CD4-positive, alpha-beta T cell (primary cell): ENCODE data around the gene GJA5. TPM values are rescaled to one million over a fixed set of nuclear protein-coding genes. Genes with fewer than 3 reads are reported as not detected.

Experiments
- ATAC-seq: fragments of 200-7000 bp; cut with Tn5 transposase; one replicate; pipeline ENCODE4 v1.10.0; 2022; ENCODE audit warnings: mild to moderate bottlenecking; ENCODE audit not compliant: poor library complexity
- CTCF ChIA-PET: fragments of 350-600 bp; sonication (Branson Sonifier 250); formaldehyde crosslinking; loops from one replicate; lab custom pipeline; 2021; ENCODE audit warnings: antibody characterized with exemption, inconsistent platforms; lab: Charles Lee
- POLR2A ChIA-PET: fragments of 350-600 bp; sonication (Branson Sonifier 250); formaldehyde crosslinking; loops from one replicate; lab custom pipeline; 2021; ENCODE audit warnings: antibody characterized with exemption, inconsistent platforms; lab: Charles Lee
- DNase-seq, 14 experiments: peaks; one replicate each; pipeline ENCODE4 v3.0.0-alpha.2; 2013 to 2020; ENCODE audit warnings: mixed read lengths in 2 of 14
- H3K27ac ChIP-seq, 2 donors: one replicate each; pipeline versions ENCODE4 v1.5.1 to v1.7.0; 2013; ENCODE audit warnings: low read length in 2 of 2, low read depth in 1 of 2, mild to moderate bottlenecking in 1 of 2
- H3K27me3 ChIP-seq, 2 experiments: 1 replicate in 1 of 2; 2 replicates in 1 of 2; pipeline versions ENCODE4 v1.6.1 to v1.7.0; 2013; ENCODE audit warnings: low read length in 2 of 2, control low read depth in 1 of 2, mild to moderate bottlenecking in 1 of 2, moderate library complexity in 1 of 2; ENCODE audit not compliant: insufficient read depth in 2 of 2, control insufficient read depth in 1 of 2
- H3K36me3 ChIP-seq: one replicate; pipeline ENCODE4 v1.6.1; 2013; ENCODE audit warnings: low read length, control low read depth; ENCODE audit not compliant: insufficient read depth
- H3K4me1 ChIP-seq: one replicate; pipeline ENCODE4 v1.6.1; 2013; ENCODE audit warnings: low read length, control low read depth; ENCODE audit not compliant: insufficient read depth
- H3K4me3 ChIP-seq: one replicate; pipeline ENCODE4 v1.5.1; 2013; ENCODE audit warnings: mild to moderate bottlenecking, low read length, moderate library complexity
- H3K9me3 ChIP-seq, 2 experiments: 1 replicate in 1 of 2; 2 replicates in 1 of 2; pipeline versions ENCODE4 v1.6.1 to v1.7.0; 2013; ENCODE audit warnings: low read length in 2 of 2, mild to moderate bottlenecking in 2 of 2, control low read depth in 1 of 2, moderate library complexity in 1 of 2; ENCODE audit not compliant: control insufficient read depth in 1 of 2, insufficient read depth in 1 of 2
- H3K27ac Mint-ChIP-seq: one replicate; pipeline ENCODE4 v1.8.0; 2020; ENCODE audit warnings: mixed read lengths
- H3K27me3 Mint-ChIP-seq: one replicate; pipeline ENCODE4 v1.8.0; 2021; ENCODE audit warnings: mixed read lengths
- H3K36me3 Mint-ChIP-seq: one replicate; pipeline ENCODE4 v1.8.0; 2021; ENCODE audit warnings: low read depth, mixed read lengths
- H3K4me1 Mint-ChIP-seq: one replicate; pipeline ENCODE4 v1.8.0; 2021; ENCODE audit warnings: low read depth, mixed read lengths
- H3K4me3 Mint-ChIP-seq: one replicate; pipeline ENCODE4 v1.8.0; 2020; ENCODE audit warnings: mild to moderate bottlenecking, mixed read lengths
- H3K9me3 Mint-ChIP-seq: one replicate; pipeline ENCODE4 v1.8.0; 2020; ENCODE audit warnings: mixed read lengths
- intact Hi-C, 2 experiments: fragments of 100-400 bp; cut with DNase I in 1 of 2; cut with micrococcal nuclease in 1 of 2; formaldehyde crosslinking; loops; one replicate each; pipeline versions ENCODE4 v1.15.1 to v1.9.0; 2023 to 2025; cut with DNase I, micrococcal nuclease
- total RNA-seq, 174 experiments: library from RNA in 2 of 174; stranded (reverse) in 2 of 174; gene quantifications; one replicate each; pipeline ENCODE4 v1.2.3 and lab custom pipeline; 2021 to 2026
- TF ChIP-seq, protein P1 (sequence below): fragments of 200-600 bp; IDR thresholded peaks from one replicate; pipeline ENCODE4 v1.8.0; 2022; ENCODE audit warnings: antibody characterized with exemption, mild to moderate bottlenecking

The GJA5 gene
- total RNA-seq, 2 experiments from 2014 or later = not detected

DNA sequence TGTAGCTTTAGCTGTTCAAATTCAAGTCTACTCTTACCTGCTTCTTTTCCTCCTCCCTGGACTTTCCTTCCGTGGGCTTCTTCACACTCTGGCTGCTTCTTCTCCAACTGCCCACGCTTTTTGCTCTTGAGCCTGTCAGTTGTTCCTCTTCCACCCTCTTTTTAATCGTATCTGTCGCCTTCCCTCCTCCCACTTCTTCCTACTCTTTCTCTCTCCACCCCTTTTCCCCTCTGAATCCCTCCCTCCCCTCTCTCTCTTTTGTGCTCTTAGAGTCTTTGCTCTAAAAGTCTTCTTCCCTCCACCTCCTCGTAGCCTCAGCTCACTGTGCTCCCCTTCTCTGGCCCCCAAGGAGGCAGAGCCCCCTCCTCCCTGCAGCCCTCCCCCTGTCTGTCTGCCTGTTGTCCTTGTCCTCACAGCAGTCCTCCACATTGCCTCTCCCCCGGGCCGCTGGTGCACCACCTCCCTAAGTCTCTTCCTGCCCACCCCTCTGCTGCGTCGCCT is 12.9 kb upstream of the GJA5 start:
- no peak for ATAC-seq
- H3K36me3 ChIP-seq = no peaks in the 10 kb centered on the region
- ChIA-PET POLR2A (no interaction called here), CTCF (no interaction called here)
- no peak overlapping the region for H3K4me3 ChIP-seq
- DNase-seq = no peak
- Mint-ChIP-seq H3K36me3 (no peaks in the 10 kb centered on the region), H3K9me3 (no peaks in the 10 kb centered on the region), H3K4me1 (no peaks in the 10 kb centered on the region), H3K27me3 (peaks cover 38% of the 10 kb centered on the region), H3K4me3 (no peak overlapping the region), H3K27ac (no peak overlapping the region)
- H3K27me3 ChIP-seq = peaks cover 0 to 28% of the 10 kb centered on the region in 2 experiments
- intact Hi-C loops = no loop called here
- no peaks in the 10 kb centered on the region for H3K4me1 ChIP-seq
- H3K27ac ChIP-seq = no peak overlapping the region
- no peaks in the 10 kb centered on the region for H3K9me3 ChIP-seq
- TF ChIP-seq, protein P1, sequence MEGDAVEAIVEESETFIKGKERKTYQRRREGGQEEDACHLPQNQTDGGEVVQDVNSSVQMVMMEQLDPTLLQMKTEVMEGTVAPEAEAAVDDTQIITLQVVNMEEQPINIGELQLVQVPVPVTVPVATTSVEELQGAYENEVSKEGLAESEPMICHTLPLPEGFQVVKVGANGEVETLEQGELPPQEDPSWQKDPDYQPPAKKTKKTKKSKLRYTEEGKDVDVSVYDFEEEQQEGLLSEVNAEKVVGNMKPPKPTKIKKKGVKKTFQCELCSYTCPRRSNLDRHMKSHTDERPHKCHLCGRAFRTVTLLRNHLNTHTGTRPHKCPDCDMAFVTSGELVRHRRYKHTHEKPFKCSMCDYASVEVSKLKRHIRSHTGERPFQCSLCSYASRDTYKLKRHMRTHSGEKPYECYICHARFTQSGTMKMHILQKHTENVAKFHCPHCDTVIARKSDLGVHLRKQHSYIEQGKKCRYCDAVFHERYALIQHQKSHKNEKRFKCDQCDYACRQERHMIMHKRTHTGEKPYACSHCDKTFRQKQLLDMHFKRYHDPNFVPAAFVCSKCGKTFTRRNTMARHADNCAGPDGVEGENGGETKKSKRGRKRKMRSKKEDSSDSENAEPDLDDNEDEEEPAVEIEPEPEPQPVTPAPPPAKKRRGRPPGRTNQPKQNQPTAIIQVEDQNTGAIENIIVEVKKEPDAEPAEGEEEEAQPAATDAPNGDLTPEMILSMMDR = no peak

DNA sequence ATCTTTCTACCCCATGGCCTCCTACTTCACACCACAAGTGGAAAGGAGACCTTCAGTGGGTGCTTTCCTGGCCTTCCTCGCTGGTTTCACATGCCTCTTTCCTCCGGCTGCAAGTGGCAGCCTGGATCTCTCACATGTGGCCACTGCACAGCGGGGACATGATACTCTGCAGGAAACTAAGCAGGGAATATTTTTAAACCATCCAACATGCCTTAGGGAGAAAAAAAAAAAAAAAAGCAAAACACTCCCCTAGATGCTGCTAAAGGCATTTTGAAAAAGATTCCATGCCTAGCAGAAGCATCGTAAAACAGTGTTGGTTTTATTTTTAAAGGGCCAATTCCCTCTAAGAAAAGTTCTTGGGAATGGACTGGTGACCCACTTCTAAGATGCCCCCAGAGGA is 12.2 kb upstream of the GJA5 start:
- CTCF ChIA-PET = no interaction called here
- H3K36me3 ChIP-seq = no peaks in the 10 kb centered on the region
- no peak overlapping the region for H3K4me3 ChIP-seq
- TF ChIP-seq, protein P1 = no peak
- intact Hi-C loops = no loop called here
- no peaks in the 10 kb centered on the region for H3K9me3 Mint-ChIP-seq
- peaks cover 0 to 28% of the 10 kb centered on the region in 2 experiments for H3K27me3 ChIP-seq
- H3K4me1 ChIP-seq = no peaks in the 10 kb centered on the region
- ATAC-seq (no peak), DNase-seq (no peak)
- H3K36me3 Mint-ChIP-seq = no peaks in the 10 kb centered on the region
- no peak overlapping the region for H3K27ac ChIP-seq
- H3K27ac Mint-ChIP-seq = no peak overlapping the region
- POLR2A ChIA-PET = no interaction called here
- no peaks in the 10 kb centered on the region for H3K4me1 Mint-ChIP-seq
- no peaks in the 10 kb centered on the region for H3K9me3 ChIP-seq
- H3K4me3 Mint-ChIP-seq = no peak overlapping the region
- peaks cover 38% of the 10 kb centered on the region for H3K27me3 Mint-ChIP-seq

DNA sequence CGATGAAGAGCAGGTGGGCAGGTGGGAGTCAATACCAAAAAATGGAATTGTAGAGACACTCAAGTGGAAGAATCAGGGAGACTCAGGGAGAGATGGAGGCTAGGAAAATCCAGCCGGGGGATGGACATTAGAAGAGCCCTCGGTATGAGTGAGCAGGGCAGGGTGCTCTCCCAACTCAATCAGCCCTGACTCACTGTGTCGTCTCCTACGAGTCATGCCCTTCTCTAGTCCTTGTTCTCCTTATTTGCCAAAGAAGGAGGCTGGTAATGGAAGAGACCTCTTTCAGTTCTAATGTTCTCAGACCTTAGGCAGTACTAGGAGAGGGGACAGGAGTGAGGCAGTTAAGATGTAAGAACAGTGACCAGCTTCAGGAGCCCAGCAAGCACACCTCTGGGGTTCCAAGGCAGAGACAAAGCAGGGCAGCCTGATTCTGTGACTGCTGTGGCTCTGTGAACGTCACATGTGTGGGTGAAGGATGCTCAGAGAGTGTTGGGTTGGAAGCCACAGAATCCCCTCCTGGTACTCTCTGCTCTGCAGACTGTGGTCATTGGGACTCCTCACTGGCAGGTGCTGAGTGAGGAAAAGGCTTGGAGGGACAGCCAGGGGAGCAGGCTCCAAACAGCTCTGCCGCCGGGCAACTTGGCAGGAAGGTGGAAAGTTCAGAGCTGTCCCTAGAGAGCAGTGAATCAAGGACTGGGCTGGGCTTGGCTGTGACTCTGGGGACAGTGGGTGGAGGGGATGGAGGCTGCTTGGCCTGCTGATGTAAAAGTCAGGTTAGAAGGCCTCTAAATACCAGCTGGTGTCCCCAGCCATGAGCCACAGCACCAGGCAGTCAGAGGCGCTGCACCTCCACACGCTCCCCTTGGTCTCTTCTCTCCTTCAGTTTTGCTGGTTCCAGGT is 11.1 kb upstream of the GJA5 start:
- no peaks in the 10 kb centered on the region for H3K36me3 Mint-ChIP-seq
- Histone ChIP-seq H3K9me3 (no peaks in the 10 kb centered on the region), H3K36me3 (no peaks in the 10 kb centered on the region), H3K27ac (no peak overlapping the region), H3K4me3 (no peak overlapping the region), H3K27me3 (peaks cover 0 to 28% of the 10 kb centered on the region in 2 experiments), H3K4me1 (no peaks in the 10 kb centered on the region)
- no peaks in the 10 kb centered on the region for H3K4me1 Mint-ChIP-seq
- TF ChIP-seq, protein P1 = no peak
- DNase-seq (no peak), ATAC-seq (no peak)
- no peaks in the 10 kb centered on the region for H3K9me3 Mint-ChIP-seq
- ChIA-PET CTCF (no interaction called here), POLR2A (no interaction called here)
- H3K27ac Mint-ChIP-seq = no peak overlapping the region
- intact Hi-C loops = no loop called here
- peaks cover 38% of the 10 kb centered on the region for H3K27me3 Mint-ChIP-seq
- no peak overlapping the region for H3K4me3 Mint-ChIP-seq
